ENCODE measurements around the gene GLB1L. TPM values are rescaled to one million over a fixed set of nuclear protein-coding genes. Genes with fewer than 3 reads are reported as not detected.

Gene GLB1L
- total RNA-seq, 4 donors from 2014 or later, result 0.40 to 9.1 (median 3.8) TPM

DNA sequence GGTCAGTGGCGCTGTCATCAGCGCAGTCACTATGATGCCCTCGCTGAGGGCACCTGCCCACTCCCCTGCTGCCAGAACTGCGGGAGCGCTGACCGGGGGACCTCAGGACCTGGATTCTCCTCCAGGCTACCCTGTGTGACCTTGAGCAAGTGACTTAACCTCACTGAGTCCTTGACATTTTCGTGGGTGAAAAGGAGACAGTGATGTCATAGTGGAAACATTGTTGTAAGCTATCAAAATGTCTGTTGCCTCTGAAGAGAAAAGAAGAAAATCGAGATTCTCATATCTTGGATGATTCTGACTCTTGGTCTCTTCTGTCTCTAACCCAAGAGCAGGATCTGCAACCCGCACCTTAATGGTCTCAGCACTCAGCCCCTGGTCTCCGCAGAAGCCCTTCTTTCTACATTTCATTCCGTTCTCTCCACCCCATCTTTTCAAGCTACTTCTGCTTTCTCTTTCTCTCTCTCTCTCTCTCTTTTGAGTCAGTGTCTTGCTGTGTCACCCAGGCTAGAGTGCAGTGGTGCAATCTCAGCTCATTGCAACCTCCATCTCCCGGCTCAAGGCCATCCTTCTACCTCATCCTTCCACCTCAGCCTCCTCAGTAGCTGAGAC lies 9.5 kb upstream of the GLB1L start:
- in situ Hi-C loops (cut with MboI; ENCODE audit: low pct_ligation_motif_present in 1 of 4, low pct_unique_long_range_greater_than_20kb in 1 of 4, low sequenced_read_pairs in 3 of 4) (no loop called here), intact Hi-C loops (cut with DNase I; ENCODE audit: low total_unique reads) (no loop called here)
- Histone ChIP-seq H3K27me3 (no peaks in the 10 kb centered on the region), H3K4me3 (peak overlapping the region; percentile 49 to 72 (median 60)), H3K9me3 (no peaks in the 10 kb centered on the region), H3K36me3 (no peaks in the 10 kb centered on the region), H3K4me1 (peaks cover 21 to 45% (median 40%) of the 10 kb centered on the region in 4 donors), H3K27ac (peak overlapping the region; percentile 94 to 97 (median 94))
- DNase-seq, result no peak
- TF ChIP-seq EP300 (IDR thresholded peaks at IDR 0.05; ENCODE audit: low read depth) (no peak), POLR2A (IDR thresholded peaks at IDR 0.05) (no peak), POLR2AphosphoS5 (IDR thresholded peaks at IDR 0.05) (no peak), CTCF (IDR thresholded peaks at IDR 0.05) (no peak)
- WGBS, 2 donors (ENCODE audit: low coverage in 1 of 2), result 22 to 66% methylated on average over 4 to 10 of the region's 12 CpGs

DNA sequence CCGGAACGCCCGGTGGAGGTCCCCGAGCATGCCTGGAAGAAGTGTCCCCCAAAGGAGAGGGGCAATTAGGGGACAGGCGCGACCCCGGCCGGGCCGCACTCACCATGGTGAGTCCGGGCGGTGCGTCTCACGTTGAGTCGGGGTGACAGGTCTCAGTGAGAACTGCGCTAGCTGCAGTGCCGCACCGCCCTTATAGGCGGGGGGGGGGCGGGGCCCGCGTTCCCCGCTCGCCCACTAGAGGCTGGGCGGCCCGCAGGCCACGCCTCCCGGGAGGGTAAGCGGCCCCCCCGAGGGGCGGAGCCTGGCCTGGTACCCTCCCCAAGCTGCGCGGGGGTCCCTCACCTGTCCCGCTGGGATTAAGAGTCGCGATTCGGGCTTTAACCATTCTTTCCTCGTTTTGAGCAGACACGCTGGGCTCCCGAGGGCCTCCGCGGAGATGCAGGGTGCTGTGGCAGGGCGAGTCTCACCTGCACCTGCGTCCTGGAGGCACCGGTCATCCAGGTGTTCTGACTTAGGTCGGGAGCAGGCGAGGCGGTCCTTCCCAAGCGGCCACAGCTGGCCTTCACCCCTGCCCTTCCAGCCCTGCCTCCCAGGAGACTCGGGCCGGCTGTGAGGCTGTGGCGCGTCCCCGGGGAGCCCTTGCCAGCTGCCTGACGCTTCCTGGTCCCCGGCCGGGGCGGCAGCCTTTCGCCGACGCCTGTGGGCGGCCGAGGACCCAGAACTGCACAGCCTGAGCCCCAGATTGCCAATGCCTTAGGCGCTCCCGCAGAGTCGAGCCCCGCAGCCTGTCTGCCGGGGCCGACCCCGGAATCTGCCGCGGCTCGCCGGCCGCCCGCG lies 8.7 kb upstream of the GLB1L start, which contains the start of gene TUBA4A:
Gene TUBA4A, minus strand, starts transcription at position 166 of the 837 bp plus-strand sequence. Its CDS starts 60 bp downstream, at position 106.
- no peaks in the 10 kb centered on the region for H3K36me3 ChIP-seq
- DNase-seq, result peak; percentile 95
- in situ Hi-C loops (cut with MboI; ENCODE audit: low pct_ligation_motif_present in 1 of 4, low pct_unique_long_range_greater_than_20kb in 1 of 4, low sequenced_read_pairs in 3 of 4), result no loop called here
- TF ChIP-seq POLR2AphosphoS5 (IDR thresholded peaks at IDR 0.05) (peak; percentile 99), POLR2A (IDR thresholded peaks at IDR 0.05) (peak; percentile 99), CTCF (IDR thresholded peaks at IDR 0.05) (peak in 2 of 5 experiments; percentile 23 to 54), EP300 (IDR thresholded peaks at IDR 0.05; ENCODE audit: low read depth) (no peak)
- peak within 1 kb of the TSS; percentile 49 to 72 (median 60) for H3K4me3 ChIP-seq
- H3K4me1 ChIP-seq, result peaks cover 27 to 53% (median 47%) of the 10 kb centered on the region in 4 donors
- H3K9me3 ChIP-seq, result no peaks in the 10 kb centered on the region
- 1 to 40% methylated on average over 1 to 24 of the region's 76 CpGs for WGBS, 2 donors (ENCODE audit: low coverage in 1 of 2)
- no peaks in the 10 kb centered on the region for H3K27me3 ChIP-seq
- H3K27ac ChIP-seq, result peak within 1 kb of the TSS; percentile 94 to 97 (median 94)
- intact Hi-C loops (cut with DNase I; ENCODE audit: low total_unique reads), result no loop called here

GRCh38 chr2:219252900-219253752 lies 7.9 kb upstream of the GLB1L start, which contains the start of gene TUBA4B:
TUBA4B (plus strand) TSS chr2:219253243; CDS start chr2:219253408, 165 bp downstream.
- WGBS, 2 donors (ENCODE audit: low coverage in 1 of 2), result 8% methylated on average over 42 of the region's 49 CpGs; no CpG with 5 or more reads in 1 of the 2 donors
- Histone ChIP-seq H3K27me3 (no peaks in the 10 kb centered on the region), H3K4me1 (peaks cover 36 to 61% (median 56%) of the 10 kb centered on the region in 4 donors), H3K4me3 (peak within 1 kb of the TSS; percentile 49 to 72 (median 60)), H3K36me3 (no peaks in the 10 kb centered on the region), H3K27ac (peak within 1 kb of the TSS; percentile 94 to 97 (median 94)), H3K9me3 (no peaks in the 10 kb centered on the region)
- in situ Hi-C loops (cut with MboI; ENCODE audit: low pct_ligation_motif_present in 1 of 4, low pct_unique_long_range_greater_than_20kb in 1 of 4, low sequenced_read_pairs in 3 of 4), result no loop called here
- TF ChIP-seq POLR2A (IDR thresholded peaks at IDR 0.05) (no peak), EP300 (IDR thresholded peaks at IDR 0.05; ENCODE audit: low read depth) (no peak), POLR2AphosphoS5 (IDR thresholded peaks at IDR 0.05) (no peak), CTCF (IDR thresholded peaks at IDR 0.05) (no peak)
- intact Hi-C loops (cut with DNase I; ENCODE audit: low total_unique reads), result no loop called here
- peak; percentile 65 for DNase-seq

Data from transverse colon (tissue), 4 donors.